NCI-H510A treated with DMSO at 0.1 percent for 48 hours (cell line): ENCODE data around the gene POLR3H.
"Not testable (repeated sequence)": the region's sequence is repeated elsewhere in the genome, so short reads cannot be mapped to it uniquely, and the experiment has no call there.

ENCODE experiments used
- DNase-seq: peaks from one replicate; lab custom pipeline; 2025; lab: John Stamatoyannopoulos, UW

Gene POLR3H, protein sequence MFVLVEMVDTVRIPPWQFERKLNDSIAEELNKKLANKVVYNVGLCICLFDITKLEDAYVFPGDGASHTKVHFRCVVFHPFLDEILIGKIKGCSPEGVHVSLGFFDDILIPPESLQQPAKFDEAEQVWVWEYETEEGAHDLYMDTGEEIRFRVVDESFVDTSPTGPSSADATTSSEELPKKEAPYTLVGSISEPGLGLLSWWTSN

DNA sequence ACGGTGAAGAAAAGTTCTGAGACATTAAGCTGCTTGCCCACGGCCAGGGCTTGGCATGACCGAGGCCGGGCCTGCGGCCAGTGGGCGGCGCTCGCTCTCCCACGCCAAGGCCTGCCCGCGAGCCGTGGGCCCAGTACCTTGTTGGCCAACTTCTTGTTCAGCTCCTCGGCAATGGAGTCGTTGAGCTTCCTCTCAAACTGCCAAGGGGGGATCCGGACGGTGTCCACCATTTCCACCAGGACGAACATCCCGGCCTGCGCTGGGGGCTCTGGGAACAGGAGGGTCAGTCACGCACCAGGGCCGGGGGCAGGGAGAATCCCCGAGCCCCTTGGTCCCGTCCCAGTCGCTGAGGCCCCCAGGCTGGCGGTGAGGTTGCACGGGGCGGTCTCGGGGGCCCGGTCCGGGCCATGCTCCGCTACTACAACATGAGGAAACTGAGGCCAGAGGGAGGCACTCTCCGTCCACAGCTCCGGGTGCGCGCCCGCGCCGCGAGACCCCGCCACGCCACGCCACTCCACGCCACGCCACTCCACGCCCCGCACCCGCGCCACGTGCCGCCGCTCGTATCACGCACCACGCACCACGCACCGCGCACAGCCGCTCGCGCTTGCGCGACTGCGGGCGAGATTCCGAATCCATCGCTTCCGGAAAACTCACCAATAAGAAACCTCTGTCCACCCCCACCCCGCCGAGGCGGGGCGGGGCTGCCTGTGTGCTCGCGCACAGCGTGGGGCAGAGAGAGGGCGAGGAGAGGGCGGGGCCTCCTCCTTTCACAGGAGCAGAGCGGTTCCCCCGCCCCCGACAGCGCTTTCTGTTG lies at the start of gene POLR3H:
TSS of gene POLR3H (minus strand) at position 617 of the 817 bp plus-strand sequence. CDS start at position 248, 369 bp downstream.
- DNase-seq, result peak; percentile 95

DNA sequence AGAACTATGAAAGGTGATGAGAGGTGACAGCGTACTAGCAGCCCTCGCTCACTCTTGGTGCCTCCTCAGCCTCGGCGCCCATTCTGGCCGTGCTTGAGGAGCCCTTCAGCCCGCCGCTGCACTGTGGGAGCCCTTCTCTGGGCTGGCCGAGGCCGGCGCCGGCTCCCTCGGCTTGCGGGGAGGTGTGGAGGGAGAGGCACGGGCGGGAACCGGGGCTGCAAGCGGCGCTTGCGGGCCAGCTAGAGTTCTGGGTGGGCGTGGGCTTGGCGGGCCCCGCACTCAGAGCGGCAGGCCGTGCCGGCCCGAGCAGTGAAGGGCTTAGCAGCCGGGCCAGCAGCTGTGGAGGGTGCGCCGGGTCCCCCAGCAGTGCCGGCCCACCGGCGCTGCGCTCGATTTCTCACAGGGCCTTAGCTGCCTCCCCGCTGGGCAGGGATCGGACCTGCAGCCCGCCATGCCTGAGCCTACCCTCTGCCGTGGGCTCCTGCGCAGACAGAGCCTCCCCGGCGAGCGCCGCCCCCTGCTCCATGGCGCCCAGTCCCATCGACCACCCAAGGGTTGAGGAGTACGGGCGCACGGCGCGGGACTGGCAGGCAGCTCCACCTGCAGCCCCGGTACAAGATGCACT lies 49.2 kb upstream of the POLR3H start:
- not testable (repeated sequence) for DNase-seq

DNA sequence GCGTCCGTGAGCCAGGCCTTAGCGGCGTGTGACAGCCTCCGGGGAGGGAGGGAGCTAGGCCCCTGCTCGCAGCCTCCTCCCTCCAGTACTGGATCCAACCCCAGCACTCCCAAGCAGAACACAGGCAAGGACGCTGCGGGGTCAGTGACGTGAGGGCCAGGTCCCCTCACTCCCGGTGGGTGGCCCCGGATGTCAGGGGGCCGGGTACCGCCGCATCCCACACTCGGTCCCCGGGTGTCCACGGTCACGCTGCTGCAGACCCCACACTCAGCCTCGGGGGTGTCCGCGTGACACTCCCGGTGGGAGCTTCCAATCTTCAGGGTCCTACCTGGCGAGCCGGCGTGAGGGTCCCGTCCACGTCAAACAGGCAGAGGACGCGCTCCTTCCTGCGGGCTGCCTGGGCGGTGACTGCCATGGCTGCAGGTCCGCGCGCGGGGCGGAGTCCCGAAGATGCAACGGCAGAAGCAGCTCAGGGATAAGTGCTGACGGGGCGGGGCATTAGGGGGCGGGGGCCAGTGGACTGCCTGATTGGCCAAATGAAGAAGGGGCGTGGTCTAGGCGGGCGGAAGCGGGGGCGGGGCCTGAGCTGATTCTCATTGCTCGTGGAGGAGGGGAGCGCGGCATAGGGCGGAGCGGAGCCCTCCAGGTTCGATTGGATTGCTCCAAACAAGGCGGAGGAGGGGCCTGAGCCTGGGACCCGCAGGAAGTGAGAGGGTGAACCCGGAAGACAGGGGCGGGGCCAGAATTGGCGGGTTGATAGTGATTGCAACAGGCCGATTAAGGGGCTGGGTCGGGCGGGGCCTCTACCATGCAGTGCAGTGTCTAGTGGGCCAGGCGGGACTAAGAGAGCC lies 45.3 kb upstream of the POLR3H start, which contains the start of gene PMM1:
TSS of gene PMM1 (minus strand) at position 450 of the 851 bp plus-strand sequence. CDS start at position 415, 35 bp downstream.
- DNase-seq, result peak; percentile 99

DNA sequence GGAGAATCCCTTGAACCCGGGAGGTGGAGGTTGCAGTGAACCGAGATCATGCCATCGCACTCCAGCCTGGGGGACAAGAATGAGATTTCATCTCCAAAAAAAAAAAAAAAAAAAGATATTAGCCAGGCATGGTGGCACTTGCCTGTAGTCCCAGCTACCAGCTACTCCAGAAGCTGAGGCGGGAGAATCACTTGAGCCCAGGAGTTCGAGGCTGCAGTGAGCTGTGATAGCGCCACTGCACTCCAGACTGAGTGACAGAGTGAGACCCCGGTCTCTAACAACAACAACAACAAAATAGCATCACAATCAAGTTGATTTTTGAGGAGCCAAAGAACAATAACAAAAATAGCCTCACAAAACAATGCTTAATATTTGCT lies 43.1 kb upstream of the POLR3H start:
- DNase-seq, result no peak

DNA sequence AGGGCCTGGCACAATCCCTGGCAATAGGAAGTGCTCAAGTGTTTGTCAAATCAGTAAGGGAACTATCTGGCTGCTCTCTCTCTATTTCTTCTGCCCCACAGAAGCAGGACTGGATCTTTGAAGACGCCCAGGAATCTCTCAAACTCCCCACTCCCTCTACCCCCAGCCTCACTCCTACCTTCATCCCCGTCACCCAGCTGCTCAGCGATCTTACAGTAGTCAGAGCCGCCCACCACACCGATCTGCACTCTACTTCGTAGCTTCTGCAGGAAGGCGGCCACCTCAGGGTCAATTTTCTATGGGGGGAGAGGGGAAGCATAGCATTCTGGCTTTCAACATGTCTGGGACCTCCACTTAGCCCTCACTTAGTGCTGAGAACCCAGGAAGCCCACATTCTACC lies 41.6 kb upstream of the POLR3H start:
- no peak for DNase-seq

DNA sequence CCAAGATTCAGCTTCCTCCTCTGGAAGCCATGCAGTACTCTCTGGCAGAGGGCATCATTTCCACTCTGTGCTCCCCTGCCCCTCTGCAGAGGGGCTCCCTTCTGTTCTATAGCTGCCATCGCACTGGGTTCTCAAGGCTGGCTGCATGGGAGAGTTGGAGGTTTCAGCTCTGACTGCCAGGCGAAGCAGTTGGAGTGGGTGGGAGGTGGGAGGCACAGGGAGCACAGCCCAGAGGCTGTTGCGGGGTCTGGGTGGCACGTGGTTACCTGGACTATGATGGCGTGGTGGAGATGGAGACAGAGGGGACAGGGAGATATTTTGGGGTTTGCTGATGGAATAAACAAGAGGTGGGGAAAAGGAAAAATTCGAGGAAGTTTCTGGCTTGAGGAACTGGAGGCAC lies 40.6 kb upstream of the POLR3H start:
- no peak for DNase-seq

DNA sequence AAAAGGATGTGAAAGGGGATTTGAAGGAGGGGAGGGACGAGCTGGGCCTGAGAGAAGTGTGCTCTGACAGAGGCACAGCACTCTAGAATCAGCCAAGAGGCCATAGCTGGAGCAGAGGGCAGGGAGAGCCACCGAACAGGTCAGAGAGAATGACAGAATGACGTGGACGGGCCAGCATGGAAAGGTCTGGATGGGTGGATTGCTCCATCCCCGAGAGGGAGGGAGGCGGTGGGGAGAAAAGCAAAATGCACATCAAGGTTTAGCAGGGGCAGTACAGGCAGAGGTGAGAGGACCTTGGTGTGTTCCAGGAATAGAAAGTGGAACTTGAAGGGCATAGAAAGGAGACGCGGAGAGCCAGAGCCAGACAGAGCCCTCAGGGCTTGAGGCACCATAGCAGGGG lies 38.4 kb upstream of the POLR3H start:
- DNase-seq, result no peak

DNA sequence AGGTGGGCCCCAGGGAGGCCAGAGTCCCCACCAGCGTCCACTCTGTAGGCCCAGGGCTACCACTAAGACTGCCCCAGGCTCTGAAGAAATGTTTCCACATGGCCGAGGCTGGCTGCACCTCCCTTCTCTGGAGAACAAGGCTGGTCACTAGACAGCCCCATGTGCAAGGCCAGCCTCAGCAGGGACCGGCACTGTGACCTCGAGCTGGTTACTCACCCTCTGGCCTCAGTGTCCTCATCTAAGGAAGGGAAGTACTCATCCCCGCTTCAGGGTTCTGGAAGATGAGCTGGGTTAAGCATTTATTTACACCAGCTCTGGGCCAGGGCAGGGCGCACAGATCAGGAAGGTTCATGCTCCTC lies 35.7 kb upstream of the POLR3H start:
- no peak for DNase-seq

DNA sequence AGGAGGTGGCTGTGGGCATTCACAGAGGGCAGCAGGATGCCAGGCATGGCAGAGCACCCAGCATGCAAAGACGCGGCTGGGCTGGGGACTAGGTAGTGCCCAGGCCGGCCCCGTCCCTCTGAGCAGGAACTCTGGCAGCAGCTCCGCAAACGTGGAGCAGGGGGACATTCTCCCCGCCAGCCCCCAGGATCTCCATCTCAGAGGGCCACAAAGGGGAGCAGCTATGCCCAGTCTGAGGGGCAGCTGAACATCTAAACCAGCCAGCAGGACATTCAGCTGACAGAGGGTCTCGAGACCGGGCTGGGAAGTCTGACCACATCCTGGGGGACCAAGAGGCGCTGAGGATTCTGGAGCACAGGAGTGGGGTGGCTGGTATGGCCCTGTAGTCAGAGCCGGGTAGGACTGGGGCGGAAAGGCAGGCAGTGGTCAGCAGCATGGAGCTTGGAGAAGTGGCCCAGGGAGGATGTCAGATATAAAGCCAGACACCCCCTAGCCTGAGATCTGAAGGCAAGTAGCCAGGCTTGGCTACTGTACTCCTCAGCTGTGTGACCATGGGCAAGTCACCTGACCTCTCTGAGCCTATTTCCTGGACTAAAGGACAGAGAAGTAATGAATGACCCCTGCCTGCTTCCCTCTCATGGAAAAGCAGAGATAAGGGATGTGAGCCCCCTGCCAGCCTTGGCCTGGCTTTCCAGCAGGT lies 35.2 kb upstream of the POLR3H start:
- DNase-seq, result no peak

DNA sequence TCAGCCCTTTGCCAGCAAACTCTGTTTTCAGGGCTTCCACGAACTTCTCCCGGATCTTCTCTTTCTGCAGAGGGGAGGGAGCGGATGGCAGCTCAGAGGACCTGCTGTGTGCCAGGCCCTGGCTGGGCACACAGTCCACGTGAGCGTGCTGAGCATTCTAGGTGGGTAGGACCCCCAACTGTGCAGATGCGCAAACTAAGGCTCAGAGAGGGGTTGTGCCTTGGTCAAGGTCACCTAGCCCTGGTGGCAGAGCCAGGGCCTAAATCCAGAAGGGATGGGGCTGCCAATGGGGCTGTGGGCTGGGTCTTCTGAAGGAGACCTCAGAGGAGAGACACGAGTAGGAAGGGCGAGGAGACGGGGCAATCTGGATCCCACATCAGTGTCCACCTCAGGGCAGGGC lies 34.5 kb upstream of the POLR3H start:
- no peak for DNase-seq

DNA sequence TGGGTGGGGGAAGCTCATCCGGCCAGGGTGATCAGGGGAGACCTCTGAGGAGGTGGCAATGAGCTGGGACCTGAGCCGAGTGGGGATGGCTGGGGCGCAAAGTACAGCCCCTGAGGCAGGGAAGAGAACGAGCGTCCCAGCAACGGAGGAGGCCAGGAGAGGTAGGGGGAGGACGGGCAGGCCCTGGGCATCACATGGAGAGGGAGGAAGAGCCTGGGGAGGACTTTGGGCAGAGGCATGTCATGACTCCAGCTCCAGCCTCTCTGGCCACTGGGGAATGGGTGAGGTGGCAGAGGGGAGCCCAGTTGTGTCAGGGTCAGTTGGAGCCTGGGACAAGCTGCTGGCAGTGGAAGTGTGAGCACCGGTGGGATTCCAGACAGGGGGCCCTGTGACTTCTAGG lies 33.8 kb upstream of the POLR3H start:
- no peak for DNase-seq

DNA sequence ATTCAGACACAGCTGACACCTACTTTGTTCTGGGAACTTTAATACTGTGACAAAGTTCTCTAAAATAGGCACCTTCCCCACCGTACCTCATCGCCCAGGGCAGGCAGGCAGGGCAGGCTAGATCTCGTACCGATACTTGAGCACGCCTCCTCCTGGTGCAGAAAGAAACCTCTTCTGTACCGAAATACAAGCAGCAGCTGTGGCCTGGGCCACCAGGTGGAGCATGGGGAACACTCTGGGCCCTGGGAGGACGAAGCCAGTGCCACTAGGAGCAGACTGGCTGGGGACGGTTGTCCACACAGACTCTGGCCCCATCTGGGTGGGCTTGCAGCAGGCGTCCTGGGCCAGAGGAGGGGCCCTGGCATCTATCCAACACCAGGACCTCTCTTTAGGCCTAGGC lies 32.6 kb upstream of the POLR3H start:
- no peak for DNase-seq

DNA sequence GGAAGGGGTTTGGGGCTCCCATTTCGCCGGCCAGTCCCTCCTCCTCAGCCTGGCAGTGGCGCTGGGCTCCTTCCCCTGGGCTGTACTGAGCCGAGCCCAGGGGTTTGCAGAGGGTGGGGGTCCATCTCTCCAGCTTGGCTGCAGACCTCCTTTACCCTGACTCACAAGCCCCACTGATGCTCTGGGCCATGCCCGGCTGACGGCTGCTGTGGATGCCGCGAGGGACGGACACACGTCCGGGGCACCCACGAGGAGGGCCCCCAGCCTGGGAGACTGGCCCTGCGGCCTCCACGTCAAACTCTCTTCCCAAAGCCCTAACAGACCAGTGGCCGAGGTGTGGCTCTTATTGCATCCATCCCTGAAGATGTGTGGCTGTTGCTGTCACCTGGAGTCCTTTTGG lies 31.3 kb upstream of the POLR3H start:
- DNase-seq, result no peak

DNA sequence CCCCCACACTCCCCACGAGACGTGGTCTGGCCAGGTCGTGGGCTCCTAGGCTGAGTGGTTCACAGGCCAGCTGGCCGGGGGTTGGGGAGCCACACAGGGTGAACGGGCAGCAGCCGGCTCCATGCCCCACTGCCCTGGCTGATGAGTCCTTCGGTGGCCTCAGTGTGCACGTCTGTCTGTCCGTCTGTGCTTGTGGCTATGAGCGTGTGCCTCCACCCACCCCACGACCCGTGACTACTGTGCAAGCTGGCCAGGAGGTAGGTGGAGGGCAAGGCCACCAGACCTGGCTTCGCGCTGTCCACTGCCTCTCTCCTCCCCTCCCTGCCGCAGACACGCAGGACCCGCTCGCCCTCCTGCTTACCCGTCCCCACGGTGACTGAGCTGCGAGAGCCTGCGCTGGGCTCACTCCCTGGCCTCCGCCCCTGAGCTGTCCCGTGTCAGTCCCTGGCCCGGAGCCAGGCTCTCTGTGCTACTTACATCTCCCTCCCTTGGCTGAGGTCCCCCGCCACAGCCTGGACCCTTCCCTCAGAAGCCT lies 30.6 kb upstream of the POLR3H start:
- no peak for DNase-seq

DNA sequence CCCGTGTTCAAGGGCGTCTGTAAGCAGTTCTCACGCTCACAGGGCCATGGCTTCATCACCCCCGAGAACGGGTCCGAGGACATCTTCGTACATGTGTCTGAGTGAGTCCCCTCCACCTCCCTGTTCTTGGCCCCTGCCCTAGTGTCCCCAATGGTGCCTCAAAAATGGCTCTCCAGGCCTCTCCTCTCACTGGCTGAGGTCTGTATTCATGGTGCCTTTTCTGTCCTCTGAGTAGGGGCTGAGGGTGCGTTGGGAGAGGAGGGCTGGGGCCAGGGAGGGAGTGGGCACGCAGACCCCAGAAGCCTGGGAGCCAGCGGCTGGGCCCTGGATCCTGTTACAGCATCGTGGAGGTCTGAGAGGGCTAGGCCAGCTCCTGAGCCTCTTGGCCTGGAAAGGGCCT lies 29.4 kb upstream of the POLR3H start:
- DNase-seq, result no peak

DNA sequence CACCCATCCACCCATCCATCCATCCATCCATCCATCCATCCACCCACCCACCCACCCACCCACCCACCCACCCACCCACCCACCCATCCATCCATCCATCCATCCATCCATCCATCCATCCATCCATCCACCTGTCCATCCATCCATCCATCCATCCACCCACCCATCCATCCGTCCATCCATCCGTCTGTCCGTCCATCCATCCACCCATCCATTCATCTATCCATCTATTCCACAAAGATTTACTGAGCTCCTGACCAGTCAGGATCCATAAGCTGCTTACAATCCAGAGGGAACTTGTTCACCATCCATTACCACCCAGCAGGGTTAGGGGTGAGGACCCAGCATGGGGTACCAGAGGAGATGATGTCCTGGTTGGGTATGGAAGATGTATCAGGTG lies 28.0 kb upstream of the POLR3H start:
- DNase-seq, result not testable (repeated sequence)

DNA sequence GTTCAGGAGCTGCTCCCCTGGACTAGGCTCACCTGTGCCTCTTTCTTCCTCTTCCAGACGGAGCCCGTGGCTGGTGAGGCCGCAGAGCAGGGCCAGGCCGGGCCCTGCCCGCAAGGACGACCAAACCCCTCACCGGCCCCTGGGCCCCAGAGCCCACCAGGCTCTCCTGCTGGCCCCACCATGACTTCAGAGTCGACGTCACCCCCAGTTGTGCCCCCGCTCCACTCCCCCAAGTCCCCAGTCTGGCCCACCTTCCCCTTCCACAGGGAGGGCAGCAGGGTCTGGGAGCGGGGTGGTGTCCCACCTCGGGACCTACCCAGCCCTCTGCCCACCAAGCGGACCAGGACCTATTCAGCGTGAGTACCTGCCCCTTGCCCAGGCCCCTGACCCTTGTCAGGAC lies 27.5 kb upstream of the POLR3H start:
- DNase-seq, result no peak

DNA sequence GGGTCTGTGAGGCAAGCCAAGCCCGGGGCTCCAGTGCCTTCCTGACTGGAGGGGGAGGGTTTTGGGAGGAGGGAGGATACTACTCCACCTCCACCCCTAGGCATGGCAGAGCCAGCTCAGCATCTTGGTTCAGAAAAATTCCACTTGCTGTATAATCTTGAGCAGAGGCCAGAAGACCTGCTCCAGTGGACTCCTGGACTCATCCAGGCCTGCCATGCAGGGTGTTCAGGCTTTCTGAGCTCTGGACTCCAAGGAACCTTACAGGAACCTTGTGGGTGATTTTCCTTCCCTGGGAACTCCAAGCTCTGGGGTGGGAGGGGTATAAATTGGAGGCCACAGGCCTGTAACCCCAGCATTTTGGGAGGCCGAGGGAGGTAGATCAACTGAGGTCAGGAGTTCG lies 26.0 kb upstream of the POLR3H start:
- DNase-seq, result no peak

DNA sequence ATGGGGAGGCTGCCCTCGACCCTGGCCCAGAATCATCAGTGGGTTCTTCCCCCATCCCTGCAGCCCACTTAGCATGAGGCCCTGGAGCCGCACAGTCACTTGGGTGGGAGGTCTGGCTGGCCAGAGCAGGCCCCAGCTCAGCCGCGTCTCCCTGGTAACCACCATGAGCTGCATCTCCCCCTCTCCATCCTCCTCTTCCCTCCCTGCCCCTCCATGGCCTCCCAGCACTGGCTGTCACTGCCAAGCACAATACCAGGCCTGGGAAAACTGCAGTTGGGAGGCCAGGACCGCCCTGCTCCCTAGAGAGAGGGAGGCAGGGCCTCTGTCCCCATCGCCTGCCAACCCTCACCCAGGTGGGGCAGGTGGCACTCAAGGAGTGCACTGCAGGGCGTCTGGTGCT lies 24.5 kb upstream of the POLR3H start:
- DNase-seq, result no peak

DNA sequence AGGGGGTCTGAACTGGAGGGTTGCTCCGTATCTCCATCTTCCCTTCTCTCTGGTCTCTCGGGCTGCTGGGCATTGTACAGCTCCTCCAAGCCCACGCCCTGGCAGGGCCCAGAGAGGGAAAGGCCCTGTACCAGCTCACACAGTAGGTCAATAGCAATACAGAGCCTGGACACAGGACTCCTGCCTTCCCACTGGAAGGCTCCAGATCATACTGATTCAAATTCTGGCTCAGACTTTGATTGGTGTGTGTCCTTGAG lies 23.2 kb upstream of the POLR3H start:
- DNase-seq, result no peak

DNA sequence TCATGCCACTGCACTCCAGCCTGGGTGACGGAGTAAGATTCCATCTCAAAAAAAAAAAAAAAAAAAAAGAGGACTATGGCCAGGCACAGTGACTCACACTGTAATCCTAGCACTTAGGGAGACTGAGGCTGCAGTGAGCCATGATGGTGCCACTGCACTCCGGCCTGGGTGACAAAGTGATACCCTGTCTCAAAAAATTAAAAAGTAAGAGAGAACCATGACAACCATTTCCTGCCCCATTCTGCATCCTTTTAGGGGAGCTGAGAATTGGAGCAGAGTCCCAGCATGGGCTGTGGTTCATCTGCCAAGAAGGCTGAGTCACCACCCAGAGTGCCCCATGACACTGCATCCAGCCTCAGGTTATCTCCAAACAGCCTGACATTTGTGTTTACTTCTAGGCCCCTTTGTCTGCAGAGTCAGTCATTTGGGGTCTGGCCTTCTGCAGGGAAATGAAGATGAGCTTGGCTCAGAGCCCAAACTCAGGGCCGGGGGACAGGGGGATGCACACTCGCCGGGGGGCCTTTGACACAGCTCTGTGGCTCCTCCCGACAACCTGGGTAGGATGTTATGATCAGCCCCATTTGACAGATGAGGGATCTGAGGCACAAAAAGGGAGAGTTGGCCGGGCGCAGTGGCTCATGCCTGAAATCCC lies 21.3 kb upstream of the POLR3H start:
- DNase-seq, result no peak
